K562 (cell line): ENCODE data around the gene LIMS2. TPM values are rescaled to one million over a fixed set of nuclear protein-coding genes. Genes with fewer than 3 reads are reported as not detected.
A peak's percentile ranks its signal among the peaks of the same experiment; 100 is the strongest.

Source experiments
- ATAC-seq: fragments of 200-7000 bp; cut with Tn5 transposase; 3 replicates; pipeline ENCODE4 v1.9.1; 2020; ENCODE audit warnings: moderate library complexity
- BruUV-seq: library from RNA; stranded (reverse); fragments of 400-500 nt; replicated peaks from 2 replicates; lab custom pipeline; 2021; lab: Mats Ljungman, UMichigan
- CTCF ChIA-PET: fragments of 300-600 bp; formaldehyde crosslinking; extraction: SDS; loops from one replicate; lab custom pipeline; 2021; ENCODE audit warnings: low intra/inter-chr PET ratio; lab: Yijun Ruan, JAX
- POLR2A ChIA-PET: fragments of 300-600, 350-650 bp; sonication (Branson Sonifier 250); formaldehyde crosslinking; extraction: SDS; loops from one replicate; lab custom pipeline; 2021; ENCODE audit warnings: antibody characterized with exemption, inconsistent platforms; lab: Yijun Ruan, JAX
- DNase-seq, 4 experiments: peaks; one replicate each; pipeline versions ENCODE4 v3.0.0 to v3.0.0-alpha.2; 2011 to 2018; ENCODE audit warnings: low spot score in 3 of 4, mixed read lengths in 3 of 4; ENCODE audit errors: extremely low read depth in 1 of 4
- FAIRE-seq: peaks from 2 replicates; lab custom pipeline; 2011; peaks lifted over from hg19 to GRCh38; lab: Jason Lieb, UNC
- H2AFZ ChIP-seq: 2 replicates; pipeline ENCODE4 v1.6.0; 2011; ENCODE audit warnings: low read depth, low read length, control low read depth, inconsistent platforms
- H3K27ac ChIP-seq: fragments of 200-600 bp; 3 replicates; pipeline ENCODE4 v1.8.0; 2011; ENCODE audit warnings: low read depth, mild to moderate bottlenecking, control low read depth, inconsistent platforms, low read length, moderate library complexity, mixed read lengths; ENCODE audit errors: extremely low read depth
- H3K27me3 ChIP-seq, 2 experiments: fragments of 300-600 bp in 1 of 2; 2 replicates in 1 of 2; 3 replicates in 1 of 2; pipeline versions ENCODE4 v1.6.0 to v1.8.0; 2011; ENCODE audit warnings: inconsistent platforms in 2 of 2, low read length in 2 of 2, mild to moderate bottlenecking in 1 of 2, mixed read lengths in 1 of 2, moderate library complexity in 1 of 2; ENCODE audit not compliant: control insufficient read depth in 2 of 2, insufficient read depth in 2 of 2
- H3K36me3 ChIP-seq: fragments of 300-600 bp; 3 replicates; pipeline ENCODE4 v1.8.0; 2011; ENCODE audit warnings: mild to moderate bottlenecking, low read length, inconsistent platforms; ENCODE audit not compliant: control insufficient read depth, insufficient read depth
- H3K4me1 ChIP-seq, 2 experiments: fragments of 200-600 bp in 1 of 2; replicated peaks in 1 of 2; 2 replicates in 1 of 2; 3 replicates in 1 of 2; pipeline versions ENCODE4 v1.5.1 to v1.8.0; 2011; ENCODE audit warnings: inconsistent platforms in 2 of 2, low read length in 2 of 2, mild to moderate bottlenecking in 1 of 2, mixed read lengths in 1 of 2, moderate library complexity in 1 of 2; ENCODE audit not compliant: control insufficient read depth in 2 of 2, insufficient read depth in 2 of 2
- H3K4me2 ChIP-seq: 2 replicates; pipeline ENCODE4 v1.6.1; 2011; ENCODE audit warnings: low read length, control low read depth, inconsistent platforms, mixed read lengths; ENCODE audit not compliant: insufficient read depth
- H3K4me3 ChIP-seq: fragments of 200-600 bp; sonication (generic), shearing (Covaris generic); 2 replicates; pipeline ENCODE4 v1.5.1; 2016; ENCODE audit warnings: control low read depth, inconsistent platforms
- H3K79me2 ChIP-seq: fragments of 200-600 bp; 3 replicates; pipeline ENCODE4 v1.8.0; 2011; ENCODE audit warnings: low read length, inconsistent platforms; ENCODE audit not compliant: control insufficient read depth, insufficient read depth
- H3K9ac ChIP-seq, 2 experiments: 2 replicates each; pipeline versions ENCODE4 v1.6.0 to v1.6.1; 2011; ENCODE audit warnings: low read depth in 2 of 2, low read length in 2 of 2, control low read depth in 1 of 2, inconsistent platforms in 1 of 2, mild to moderate bottlenecking in 1 of 2, mixed read lengths in 1 of 2; ENCODE audit not compliant: insufficient read depth in 1 of 2
- H3K9me1 ChIP-seq: one replicate; pipeline ENCODE4 v1.6.0; 2011; ENCODE audit warnings: inconsistent platforms, mild to moderate bottlenecking, low read length, moderate library complexity; ENCODE audit not compliant: control insufficient read depth, insufficient read depth
- H3K9me3 ChIP-seq: replicated peaks from 2 replicates; pipeline ENCODE4 v1.5.1; 2011; ENCODE audit warnings: low read depth, low read length, inconsistent platforms; ENCODE audit not compliant: control insufficient read depth, insufficient read depth
- H4K20me1 ChIP-seq: replicated peaks from 2 replicates; pipeline ENCODE4 v1.6.1; 2011; ENCODE audit warnings: low read length, inconsistent platforms, mixed read lengths; ENCODE audit not compliant: control insufficient read depth, insufficient read depth
- BCL6 ChIP-seq: fragments of 250-450 bp; sonication (Bioruptor Pico); IDR thresholded peaks from 2 replicates; pipeline ENCODE4 v1.4.0; 2020
- DDX20 ChIP-seq: fragments of 450-650 bp; IDR thresholded peaks from 2 replicates; pipeline ENCODE4 v1.6.1; 2016; ENCODE audit warnings: missing genetic modification characterization, low read depth, mild to moderate bottlenecking, missing compliant biosample characterization, moderate library complexity
- E2F3 ChIP-seq: fragments of 250-450 bp; sonication (Bioruptor Pico); IDR thresholded peaks from 2 replicates; pipeline ENCODE4 v1.4.0; 2020; ENCODE audit warnings: mild to moderate bottlenecking
- FIP1L1 ChIP-seq: fragments of 200-400 bp; formaldehyde crosslinking; IDR thresholded peaks from 2 replicates; pipeline ENCODE4 v1.6.1; 2018; ENCODE audit warnings: mild to moderate bottlenecking, low read depth, low read length; ENCODE audit not compliant: poor library complexity, severe bottlenecking
- FOXK1 ChIP-seq: sonication (generic); formaldehyde crosslinking; IDR thresholded peaks from 2 replicates; pipeline ENCODE4 v1.8.0; 2022; ENCODE audit warnings: missing genetic modification reagents, mild to moderate bottlenecking, borderline replicate concordance
- HOXB6 ChIP-seq: fragments of 250-450 bp; sonication (Bioruptor Pico); IDR thresholded peaks from 2 replicates; pipeline ENCODE4 v1.5.1; 2022; ENCODE audit warnings: mild to moderate bottlenecking, borderline replicate concordance
- POLR2B ChIP-seq: fragments of 450-650 bp; IDR thresholded peaks from 2 replicates; pipeline ENCODE4 v1.6.1; 2018; ENCODE audit warnings: low read depth; ENCODE audit not compliant: partially characterized antibody
- ZNF384 ChIP-seq: IDR thresholded peaks from 2 replicates; pipeline ENCODE4 v1.6.1; 2012; ENCODE audit warnings: low read depth, low read length, improper control_type of control experiment
- WGBS: fragments of 100-300 bp; shearing (Covaris generic); methylation state at CpG from one replicate; pipeline ENCODE4 v1.1.6; 2016; ENCODE audit warnings: low coverage, mixed read lengths; ENCODE audit not compliant: insufficient coverage; ENCODE audit errors: missing lambda C conversion rate; 5-methylcytosine and 5-hydroxymethylcytosine counted together
- in situ Hi-C: fragments of 300-500 bp; cut with MboI; formaldehyde crosslinking; loops from 4 replicates; pipeline ENCODE4 v1.15.0; 2018; ENCODE audit warnings: inconsistent platforms, mixed read lengths
- intact Hi-C: fragments of 100-400 bp; cut with micrococcal nuclease; formaldehyde crosslinking; loops from 2 replicates; pipeline ENCODE4 v1.14.2; 2022
- polyA plus RNA-seq, 8 experiments: library from polyadenylated mRNA; depleted of rRNA in 4 of 8; stranded (reverse) in 5 of 8; unstranded in 3 of 8; fragments of >200 nt; fragmentation: Nextera tagmentation in 2 of 8; fragmentation: Illumina TruSeq in 1 of 8; extraction: Ambion mirVana in 2 of 8; extraction: Trizol in 1 of 8; gene quantifications; 2 replicates each; pipeline versions ENCODE4 v1.2.1 to v1.2.3, GENCODE V29; 2011 to 2014; ENCODE audit warnings: inconsistent platforms in 1 of 8, missing spikeins in 1 of 8
- total RNA-seq, 7 experiments: library from RNA; depleted of rRNA in 6 of 7; stranded (reverse); fragments of >200 nt in 6 of 7; fragmentation: Illumina TruSeq in 2 of 7; extraction: Trizol in 2 of 7; gene quantifications; 2 replicates each; pipeline versions ENCODE4 v1.2.1 to v1.2.3, GENCODE V29; 2011 to 2021; ENCODE audit warnings: low replicate concordance in 1 of 7
- TF ChIP-seq, protein P1 (sequence below): sonication (generic); formaldehyde crosslinking; IDR thresholded peaks from 2 replicates; pipeline ENCODE4 v1.8.0; 2022; ENCODE audit warnings: mild to moderate bottlenecking, missing genetic modification reagents
- TF ChIP-seq, protein P2 (sequence below), 2 experiments: fragments of 250-450 bp in 1 of 2; fragments of 450-650 bp in 1 of 2; sonication (Bioruptor Pico) in 1 of 2; IDR thresholded peaks; 2 replicates each; pipeline versions ENCODE4 v1.6.1 to v1.8.0; 2016 to 2021; ENCODE audit warnings: mild to moderate bottlenecking in 2 of 2, moderate library complexity in 2 of 2, missing compliant biosample characterization in 1 of 2, missing genetic modification characterization in 1 of 2

LIMS2 gene
- total and polyA plus RNA-seq, 9 of the 15 experiments (the other 6 are each of a cell fraction or from before 2014, with no cell fraction given) = 0.04 to 0.22 TPM; not detected in 7

DNA sequence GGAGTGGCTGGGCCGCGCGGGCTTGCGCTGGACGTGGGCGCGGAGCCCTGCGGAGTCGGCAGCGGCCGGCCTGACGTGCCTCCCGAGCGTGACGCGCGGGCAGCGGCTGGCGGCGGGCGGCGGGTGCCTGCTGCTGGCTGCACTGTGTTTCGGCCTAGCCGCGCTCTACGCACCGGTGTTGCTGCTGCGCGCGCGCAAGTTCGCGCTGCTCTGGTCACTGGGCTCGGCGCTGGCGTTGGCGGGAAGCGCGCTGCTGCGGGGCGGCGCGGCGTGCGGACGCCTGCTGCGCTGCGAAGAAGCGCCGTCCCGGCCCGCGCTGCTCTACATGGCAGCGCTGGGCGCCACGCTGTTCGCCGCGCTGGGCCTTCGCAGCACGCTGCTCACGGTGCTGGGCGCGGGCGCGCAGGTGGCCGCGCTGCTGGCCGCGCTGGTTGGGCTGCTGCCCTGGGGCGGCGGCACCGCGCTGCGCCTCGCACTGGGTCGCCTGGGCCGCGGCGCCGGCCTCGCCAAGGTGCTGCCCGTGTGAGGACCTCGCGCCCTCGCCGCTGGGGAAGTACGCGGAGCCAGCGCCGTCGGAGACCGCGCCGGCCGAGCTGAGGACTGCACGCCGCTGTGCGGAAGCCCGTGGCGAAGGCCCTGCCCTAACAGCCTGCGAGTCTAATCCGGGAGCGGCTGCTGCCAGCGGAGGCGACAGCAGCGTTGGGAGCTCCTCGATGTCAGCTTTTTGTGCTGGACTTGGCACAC lies 26.5 kb upstream of the LIMS2 start:
- H3K9me3 ChIP-seq = no peaks in the 10 kb centered on the region
- TF ChIP-seq HOXB6 = no peak
- TF ChIP-seq FIP1L1 = no peak
- no peak for TF ChIP-seq BCL6 (CRISPR knock-in tag)
- TF ChIP-seq POLR2B = peak; percentile 24
- no peak for TF ChIP-seq DDX20 (tag)
- TF ChIP-seq, protein P1, sequence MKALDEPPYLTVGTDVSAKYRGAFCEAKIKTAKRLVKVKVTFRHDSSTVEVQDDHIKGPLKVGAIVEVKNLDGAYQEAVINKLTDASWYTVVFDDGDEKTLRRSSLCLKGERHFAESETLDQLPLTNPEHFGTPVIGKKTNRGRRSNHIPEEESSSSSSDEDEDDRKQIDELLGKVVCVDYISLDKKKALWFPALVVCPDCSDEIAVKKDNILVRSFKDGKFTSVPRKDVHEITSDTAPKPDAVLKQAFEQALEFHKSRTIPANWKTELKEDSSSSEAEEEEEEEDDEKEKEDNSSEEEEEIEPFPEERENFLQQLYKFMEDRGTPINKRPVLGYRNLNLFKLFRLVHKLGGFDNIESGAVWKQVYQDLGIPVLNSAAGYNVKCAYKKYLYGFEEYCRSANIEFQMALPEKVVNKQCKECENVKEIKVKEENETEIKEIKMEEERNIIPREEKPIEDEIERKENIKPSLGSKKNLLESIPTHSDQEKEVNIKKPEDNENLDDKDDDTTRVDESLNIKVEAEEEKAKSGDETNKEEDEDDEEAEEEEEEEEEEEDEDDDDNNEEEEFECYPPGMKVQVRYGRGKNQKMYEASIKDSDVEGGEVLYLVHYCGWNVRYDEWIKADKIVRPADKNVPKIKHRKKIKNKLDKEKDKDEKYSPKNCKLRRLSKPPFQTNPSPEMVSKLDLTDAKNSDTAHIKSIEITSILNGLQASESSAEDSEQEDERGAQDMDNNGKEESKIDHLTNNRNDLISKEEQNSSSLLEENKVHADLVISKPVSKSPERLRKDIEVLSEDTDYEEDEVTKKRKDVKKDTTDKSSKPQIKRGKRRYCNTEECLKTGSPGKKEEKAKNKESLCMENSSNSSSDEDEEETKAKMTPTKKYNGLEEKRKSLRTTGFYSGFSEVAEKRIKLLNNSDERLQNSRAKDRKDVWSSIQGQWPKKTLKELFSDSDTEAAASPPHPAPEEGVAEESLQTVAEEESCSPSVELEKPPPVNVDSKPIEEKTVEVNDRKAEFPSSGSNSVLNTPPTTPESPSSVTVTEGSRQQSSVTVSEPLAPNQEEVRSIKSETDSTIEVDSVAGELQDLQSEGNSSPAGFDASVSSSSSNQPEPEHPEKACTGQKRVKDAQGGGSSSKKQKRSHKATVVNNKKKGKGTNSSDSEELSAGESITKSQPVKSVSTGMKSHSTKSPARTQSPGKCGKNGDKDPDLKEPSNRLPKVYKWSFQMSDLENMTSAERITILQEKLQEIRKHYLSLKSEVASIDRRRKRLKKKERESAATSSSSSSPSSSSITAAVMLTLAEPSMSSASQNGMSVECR = peak; percentile 52
- TF ChIP-seq FOXK1 (CRISPR knock-in tag) = peak; percentile 41; the same call in 1 of the 2 replicates
- TF ChIP-seq, protein P2, sequence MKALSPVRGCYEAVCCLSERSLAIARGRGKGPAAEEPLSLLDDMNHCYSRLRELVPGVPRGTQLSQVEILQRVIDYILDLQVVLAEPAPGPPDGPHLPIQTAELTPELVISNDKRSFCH (CRISPR knock-in tag; IDR thresholded peaks at IDR 0.05) = no peak
- TF ChIP-seq, protein P2 (tag; IDR thresholded peaks at IDR 0.05) = 0 out of 2 replicates have a peak, but pooled peaks have one; percentile 69
- TF ChIP-seq E2F3 (CRISPR knock-in tag) = peak; percentile 86; the same call in 1 of the 2 replicates
- TF ChIP-seq ZNF384 = no peak

More for the DNA sequence above, 26.5 kb upstream of the LIMS2 start:
- Histone ChIP-seq H3K9me1 (no peaks in the 10 kb centered on the region), H3K27ac (peak overlapping the region; percentile 95), H4K20me1 (no peaks in the 10 kb centered on the region; the same call in none of the 2 replicates), H3K36me3 (peaks cover 41% of the 10 kb centered on the region), H2AFZ (peak overlapping the region; percentile 74), H3K79me2 (peaks cover 35% of the 10 kb centered on the region), H3K9ac (peak overlapping the region; percentile 81 to 99), H3K27me3 (no peaks in the 10 kb centered on the region), H3K4me3 (peak overlapping the region; percentile 83), H3K4me1 (peaks cover 18 to 26% of the 10 kb centered on the region in 2 experiments), H3K4me2 (peak overlapping the region; percentile 93)
- peak; percentile 73 for ATAC-seq
- intact Hi-C loops (loop anchor here (2.0 kb wide), 2 partner anchors 109 to 111 kb away; partner anchors contain the start of gene WDR33), in situ Hi-C loops (no loop called here)
- under 1% methylated on average over 83 of the region's 108 CpGs for WGBS
- FAIRE-seq = no peak
- ChIA-PET POLR2A (interaction anchor here (0.6 to 1.3 kb wide), 11 partner anchors 8 to 476 kb away, joined by 3 to 4 read pairs (median 3); no protein-coding TSS in a partner anchor), CTCF (interaction anchor here (0.6 kb wide), 1 partner anchor 142 kb away, joined by 3 read pairs; no protein-coding TSS in a partner anchor)
- peak; percentile 57 to 77 (median 62) for DNase-seq
- BruUV-seq = no TSS peak
